Islet precursor cell (in vitro differentiated cells): ENCODE measurements around the gene SOX2.

Experiments
- DNase-seq: peaks from one replicate; pipeline ENCODE4 v3.0.0-alpha.2; 2018

The SOX2 gene

DNA sequence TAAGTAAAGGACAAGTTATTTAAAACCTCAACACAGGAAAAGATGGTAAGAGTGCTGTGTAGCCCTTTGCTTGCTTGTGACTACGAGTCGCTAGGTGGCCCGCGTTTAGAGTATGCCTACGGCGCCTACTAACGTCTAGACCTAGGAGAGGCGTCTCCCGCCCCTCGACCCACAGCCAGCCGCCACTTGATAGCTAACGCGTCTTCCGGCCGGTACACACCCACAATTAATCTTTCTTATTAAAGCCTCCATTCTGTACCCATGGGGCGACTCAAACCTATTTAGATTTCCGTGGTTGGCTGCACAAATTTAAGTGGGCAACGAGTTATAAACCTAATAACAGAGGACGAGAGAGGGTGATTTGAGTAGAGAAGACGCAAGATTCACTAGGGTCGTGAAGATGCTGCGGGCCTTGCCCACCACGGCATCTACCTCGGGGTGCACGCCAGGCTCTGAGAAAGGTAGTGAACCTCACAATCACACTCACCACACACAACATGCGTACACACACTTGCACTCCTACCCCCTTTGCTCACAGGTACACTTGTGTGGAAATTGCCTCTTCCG is 12.0 kb downstream of the SOX2 start:
- no peak for DNase-seq

DNA sequence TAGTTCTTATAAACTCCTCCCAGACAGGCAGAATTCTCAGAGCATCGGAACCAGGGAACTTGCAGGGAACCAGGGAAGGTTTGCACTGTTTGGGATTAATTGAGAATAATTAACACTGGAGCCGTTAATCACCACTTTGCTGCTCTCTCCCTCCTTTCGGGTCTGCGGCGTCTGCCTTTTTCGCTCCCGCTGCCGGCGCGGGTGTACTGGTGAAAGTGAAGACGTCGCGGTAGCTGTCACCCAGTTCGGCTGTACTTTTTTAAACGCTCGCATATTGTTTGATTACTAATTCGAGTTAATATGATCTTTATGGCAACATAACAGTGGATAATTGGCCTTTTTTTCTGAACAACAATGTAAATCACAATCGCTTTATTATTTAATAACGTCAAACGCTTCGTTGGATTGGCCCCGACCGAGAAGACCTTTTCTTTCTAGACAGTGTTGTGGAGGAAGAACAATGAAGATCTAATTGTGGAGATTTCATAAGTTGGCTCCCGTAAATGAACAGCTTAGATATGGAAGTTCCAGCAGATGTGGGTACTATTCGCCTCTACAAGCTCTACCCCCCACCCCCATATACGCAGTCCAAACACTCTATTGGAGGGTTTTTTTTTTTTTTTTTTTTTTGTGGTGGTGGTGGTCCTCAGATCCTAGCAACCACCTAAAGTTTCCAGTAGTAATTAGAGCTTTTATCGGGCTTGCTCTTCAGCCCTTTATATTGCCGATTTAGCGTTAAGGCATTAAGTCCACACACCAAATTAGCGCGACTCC is 12.7 kb downstream of the SOX2 start:
- DNase-seq, result no peak

DNA sequence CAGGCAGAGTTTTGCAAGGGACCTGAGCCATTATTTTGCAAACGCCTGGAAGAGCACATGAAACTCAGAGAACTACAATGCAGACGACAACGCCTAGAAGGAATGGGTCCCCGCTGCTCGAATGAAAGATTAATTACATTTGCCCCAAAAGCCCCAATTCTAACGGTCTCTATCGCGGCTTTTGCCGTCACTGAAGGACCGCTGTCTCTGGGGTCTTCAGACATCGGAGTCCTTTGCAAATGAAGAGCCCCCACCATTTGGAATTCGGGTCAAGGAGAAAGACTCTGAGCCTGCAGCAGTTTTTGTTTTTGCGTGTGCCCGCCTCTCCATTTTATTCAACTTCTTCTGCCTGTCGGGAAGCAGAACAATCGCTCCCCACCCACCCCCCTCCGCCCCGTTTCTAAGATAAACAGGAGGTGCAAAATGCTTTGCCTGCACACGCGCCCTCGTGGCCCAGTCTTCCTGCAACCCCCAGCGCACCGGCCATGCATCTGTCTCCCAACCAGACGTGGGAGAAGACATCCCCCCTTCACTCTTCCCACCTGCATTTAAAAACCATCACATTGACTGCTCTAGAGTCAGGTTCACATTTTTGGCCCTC is 13.5 kb downstream of the SOX2 start:
- DNase-seq, result no peak

DNA sequence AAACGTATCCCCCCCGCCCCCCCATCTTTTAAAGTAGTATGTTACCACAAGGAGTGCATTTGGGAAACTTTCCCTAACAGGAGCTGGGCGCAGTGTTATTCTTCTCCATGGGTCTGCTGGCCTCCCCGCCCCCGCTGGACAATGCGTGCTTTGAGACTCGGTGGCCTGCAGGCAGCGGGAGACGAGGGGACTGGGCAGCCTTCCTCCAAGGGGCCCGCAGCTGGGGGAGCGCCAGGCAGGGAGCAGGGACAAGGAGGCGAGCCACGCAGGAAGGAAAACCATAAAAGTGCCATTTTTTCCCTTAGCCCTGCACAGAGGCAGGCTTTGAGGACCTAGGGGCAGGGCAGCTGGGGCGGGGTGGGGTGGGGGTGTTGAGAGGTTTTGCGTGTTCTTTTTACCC is 14.1 kb downstream of the SOX2 start:
- DNase-seq, result peak; percentile 62

DNA sequence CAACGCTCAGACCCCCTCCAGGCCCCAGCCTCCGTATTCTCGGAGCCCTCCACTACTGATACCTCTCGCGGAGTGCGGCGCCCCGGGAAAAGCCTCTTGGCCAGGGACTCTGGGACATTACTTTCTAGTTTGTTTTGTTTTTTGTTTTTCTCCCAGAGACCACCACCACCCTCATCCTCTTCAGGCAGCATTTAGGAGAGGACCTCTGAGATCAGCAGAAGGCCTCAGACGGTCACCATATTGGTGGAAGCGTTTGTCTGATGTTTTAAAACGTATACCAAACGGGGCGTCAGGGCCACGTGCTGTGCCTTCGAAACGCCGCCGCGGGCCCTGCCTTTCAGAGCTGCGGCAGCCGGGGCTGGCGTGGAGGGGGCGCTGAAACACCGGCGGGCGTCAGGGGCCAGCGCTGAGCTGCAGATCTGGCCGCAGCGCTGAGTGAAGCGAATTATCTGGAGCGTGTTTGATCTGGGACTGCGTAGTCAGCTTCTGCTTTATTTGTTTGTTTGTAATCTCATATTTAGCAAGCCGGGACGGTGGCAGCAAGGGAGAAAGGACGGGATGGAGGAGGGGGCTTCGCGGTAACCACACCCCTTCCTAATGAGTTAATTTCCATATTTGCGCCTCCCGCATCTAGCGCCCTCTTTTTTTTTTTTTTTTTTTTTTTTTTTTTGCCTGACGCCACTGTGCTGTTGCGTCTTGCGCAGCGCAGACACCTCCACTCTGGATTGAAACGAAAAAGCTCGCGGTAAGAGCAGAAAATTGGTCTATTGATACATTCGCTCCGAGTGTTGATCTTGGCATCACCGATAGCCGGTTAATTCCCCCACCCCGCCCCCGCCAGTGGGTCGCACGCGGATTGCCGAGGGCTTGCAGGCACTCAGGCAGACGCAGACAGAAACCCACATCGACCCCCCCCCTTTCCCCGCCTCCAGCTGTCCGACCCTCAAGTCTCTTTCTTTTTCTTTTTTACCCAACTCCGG is 14.9 kb downstream of the SOX2 start:
- DNase-seq, result peak; percentile 75

DNA sequence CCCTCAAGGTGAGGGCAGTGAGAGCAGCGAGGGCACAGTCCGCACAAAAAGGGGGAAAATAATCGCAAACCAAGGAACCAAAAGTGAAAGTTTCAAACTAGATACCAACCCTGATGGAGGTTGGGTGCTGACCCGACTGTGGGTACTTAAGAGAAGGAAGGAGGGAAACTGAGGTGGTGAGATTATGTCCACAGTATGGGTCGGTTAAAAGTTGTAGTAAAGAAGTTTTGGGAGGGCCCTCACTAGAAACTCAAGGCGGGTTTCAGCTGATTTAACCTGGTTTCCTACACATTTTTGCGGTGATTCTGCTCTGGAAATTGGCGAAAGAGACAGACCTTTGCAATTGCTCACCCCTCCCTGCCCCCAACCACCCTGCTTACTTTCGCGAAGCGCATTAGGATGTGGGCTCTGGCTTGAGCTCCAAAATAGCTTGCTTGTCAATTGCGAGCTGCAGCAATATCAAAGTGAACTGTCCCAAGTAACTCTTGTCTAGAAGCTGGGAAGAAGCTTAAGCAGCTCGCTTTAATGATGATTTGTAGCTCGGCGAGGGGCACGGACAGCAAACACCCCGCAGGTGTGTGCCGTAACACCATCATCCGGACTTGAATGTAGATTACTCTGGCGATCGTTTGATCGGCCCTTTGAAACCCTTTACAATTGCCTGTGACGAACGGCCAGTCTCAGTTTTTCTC is 15.8 kb downstream of the SOX2 start:
- DNase-seq, result peak; percentile 58

DNA sequence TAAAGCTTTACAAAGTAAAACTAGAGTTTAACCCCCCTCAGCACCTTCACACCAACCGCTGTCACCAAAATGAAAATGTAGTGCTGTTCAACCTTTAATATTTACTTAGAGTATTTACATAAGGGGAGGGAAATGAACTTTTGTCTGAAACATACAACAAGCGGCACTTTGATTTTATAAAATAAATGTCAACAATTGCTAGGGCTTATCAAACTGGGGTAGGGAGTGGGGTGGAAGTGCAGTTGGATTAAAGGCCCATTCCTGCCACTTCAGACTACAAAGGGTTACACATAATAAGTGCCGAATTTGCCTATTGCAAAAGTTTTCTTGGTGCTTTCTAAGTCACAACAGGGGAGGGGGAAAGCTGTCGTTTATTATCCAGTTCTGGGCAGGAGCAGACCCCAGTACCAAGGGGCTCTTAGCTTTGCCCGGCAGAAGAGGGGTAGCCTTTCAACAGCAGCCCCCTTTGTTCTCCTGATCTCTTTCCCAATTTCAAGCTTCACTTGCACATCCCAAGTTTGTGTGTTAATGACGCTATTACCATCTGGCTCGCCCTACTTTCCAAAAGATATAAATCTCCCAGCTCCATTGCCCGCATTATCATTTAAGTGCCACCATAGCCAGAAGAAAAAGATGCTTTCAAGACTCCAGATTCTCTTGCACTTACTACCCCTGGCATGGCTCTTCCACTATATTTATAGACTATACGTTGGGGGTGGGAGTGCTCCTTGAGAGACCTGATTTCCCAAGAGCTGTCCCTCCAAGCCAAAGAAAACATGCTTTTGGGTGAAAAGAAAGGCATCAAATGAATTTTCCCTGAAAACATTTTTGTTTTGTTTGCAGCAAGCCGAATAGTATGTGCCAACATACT is 17.0 kb downstream of the SOX2 start:
- DNase-seq, result no peak

DNA sequence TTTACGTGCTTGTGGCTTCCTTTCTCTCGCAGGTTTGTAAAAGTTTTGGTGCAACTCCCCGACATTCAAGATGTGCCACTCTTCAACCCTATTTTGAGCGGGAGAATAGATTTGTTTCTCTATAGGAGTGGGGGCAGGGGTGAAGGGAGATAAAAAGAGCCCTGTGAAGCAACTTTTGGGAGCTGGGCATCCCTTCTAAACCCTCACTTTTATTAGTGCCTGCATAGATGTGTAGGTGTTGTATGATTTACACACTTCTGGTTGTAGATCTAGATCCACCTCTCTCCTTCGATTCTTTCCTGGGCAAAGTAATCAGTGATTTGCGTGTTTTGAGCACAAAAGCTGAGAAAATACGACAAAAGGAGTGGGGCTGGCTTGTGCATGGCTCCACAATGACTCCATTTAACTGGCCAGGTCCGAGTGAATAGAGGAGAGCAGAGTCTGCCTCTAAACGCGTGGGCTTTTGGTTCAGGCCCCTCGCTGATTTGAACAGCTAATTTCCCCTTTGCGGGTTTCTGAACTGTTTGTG is 17.7 kb downstream of the SOX2 start:
- DNase-seq, result no peak

DNA sequence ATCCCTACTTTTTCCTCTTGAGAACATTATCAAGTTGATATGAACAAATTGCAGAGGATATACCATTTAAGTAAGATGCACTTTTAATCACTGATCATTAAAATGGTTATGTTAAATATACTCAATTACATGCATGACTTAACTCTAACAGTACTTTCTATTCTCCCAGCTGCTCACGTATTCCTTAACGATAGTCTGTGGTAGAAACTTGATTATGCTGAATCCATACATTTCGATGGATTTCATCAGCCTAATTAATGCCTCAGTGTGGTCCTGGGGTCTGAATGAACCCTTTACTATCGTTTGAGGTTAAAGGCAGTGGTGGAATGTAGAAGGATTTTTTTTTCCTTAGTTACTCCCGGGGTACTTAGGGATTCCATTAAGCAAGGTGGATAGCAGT is 18.6 kb downstream of the SOX2 start:
- DNase-seq, result no peak

DNA sequence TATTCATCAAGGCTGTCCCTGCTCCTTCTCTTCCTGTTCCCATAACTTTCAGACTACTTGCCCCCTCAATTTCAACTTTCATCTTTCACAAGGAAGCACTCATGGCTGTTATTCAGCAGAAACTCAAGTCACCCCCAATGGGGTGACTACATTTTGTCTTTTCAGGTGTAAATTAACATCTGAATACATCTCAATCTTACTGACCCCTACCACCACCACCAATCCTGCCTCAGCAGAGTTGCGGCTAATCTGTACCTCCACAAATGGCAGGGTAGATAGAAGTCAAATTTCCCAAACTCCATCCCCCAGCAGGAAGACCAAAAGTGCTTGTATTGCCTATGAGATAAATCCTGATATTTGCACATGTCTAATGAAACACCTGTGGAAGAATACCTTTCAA is 19.2 kb downstream of the SOX2 start:
- no peak for DNase-seq

DNA sequence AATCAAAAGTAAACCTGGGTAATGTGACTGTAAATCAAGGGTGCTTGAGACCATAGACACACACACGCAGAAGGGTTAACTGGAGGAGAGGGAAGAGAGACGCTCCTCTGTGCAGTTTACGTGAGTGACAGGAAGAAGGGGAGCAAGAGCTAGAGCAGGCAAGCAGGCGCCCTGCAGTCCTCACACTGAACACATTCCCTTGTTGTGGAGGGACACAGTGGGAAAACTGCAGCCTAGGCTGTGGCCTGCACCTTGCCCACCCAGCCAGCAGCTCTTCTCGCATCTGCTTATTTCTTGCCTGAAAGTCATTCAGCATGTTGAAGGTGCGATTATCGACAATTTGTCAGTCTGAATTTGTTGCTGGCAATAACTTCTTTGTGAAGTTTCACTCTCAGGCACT is 24.2 kb downstream of the SOX2 start:
- DNase-seq, result peak; percentile 58

DNA sequence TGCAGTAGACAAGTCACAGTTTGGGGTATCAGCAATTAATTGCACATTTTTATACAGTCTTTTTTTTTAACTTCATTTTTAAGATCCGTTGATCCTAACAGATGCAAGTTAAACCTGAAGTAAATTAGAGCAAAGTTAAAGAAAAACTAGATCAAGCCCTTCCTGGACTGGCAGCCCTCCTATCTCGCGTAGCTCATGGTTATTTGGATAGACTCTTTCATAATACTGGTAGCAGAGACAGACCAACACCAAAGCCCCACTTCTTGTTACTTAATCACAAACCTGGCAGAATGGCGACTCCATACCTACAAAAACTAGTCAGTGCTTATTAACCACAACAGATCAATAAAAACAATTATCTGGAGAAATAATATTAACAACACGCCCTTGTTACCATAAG is 26.8 kb downstream of the SOX2 start:
- DNase-seq, result no peak

DNA sequence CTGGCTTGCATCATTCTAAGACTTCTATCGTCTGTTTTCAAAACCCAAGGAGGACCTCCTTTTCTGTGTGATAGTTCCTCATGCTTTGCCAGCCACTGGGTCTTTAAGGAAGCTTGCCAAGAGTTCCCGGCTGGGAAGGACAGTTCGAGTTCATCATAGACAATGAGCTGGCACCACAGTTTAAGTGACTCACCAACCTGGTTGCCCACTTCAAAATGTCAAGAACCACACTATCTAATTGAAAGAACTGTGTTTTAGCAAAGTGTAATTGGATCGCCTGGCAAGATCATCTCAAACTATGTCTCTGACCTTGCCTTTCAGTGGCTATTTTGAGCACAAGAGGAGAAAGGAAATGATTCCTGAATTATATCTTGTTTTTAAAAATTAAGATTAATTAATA is 27.9 kb downstream of the SOX2 start:
- no peak for DNase-seq

DNA sequence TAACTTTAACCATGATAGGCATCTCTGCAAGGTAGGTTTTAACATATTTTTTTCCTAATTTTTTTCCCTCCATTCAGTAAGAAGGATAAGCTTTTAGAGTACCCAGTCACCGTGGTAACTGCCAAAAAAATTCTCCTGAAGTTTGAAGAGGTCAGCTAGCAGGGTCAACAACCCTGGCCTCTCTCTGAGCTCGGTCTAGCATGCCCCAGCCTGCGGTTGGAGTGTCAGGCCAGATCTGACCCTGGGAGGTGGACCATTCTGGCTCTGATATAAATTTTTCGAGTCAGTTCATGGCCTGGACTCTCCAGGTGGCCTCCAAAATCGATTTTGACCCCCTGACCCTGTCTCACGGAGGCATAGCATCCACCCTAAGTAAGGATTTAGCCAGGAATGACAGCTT is 29.7 kb downstream of the SOX2 start:
- no peak for DNase-seq

DNA sequence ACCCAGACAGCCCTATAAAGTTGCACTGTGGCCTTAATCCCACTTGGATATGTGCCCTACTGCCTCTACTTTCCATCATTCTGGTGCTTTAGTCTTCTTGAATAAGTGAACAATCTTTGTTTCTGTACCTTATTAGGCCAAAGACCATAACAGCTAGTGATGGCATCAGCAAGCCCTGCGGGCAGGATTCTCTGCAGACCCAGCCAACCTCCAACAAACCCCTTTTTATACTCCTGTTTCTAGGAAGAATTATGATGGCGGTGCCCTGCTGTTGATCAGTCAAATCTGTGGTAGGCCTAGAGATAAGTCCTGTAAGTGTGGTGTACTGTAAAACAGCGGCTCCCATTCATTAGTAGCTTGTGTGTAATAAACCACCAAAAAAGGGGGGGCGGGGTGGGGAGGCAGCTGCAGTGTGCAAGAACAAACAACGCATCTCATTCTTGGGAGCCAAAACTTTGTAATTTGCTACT is 40.5 kb downstream of the SOX2 start:
- DNase-seq, result no peak

DNA sequence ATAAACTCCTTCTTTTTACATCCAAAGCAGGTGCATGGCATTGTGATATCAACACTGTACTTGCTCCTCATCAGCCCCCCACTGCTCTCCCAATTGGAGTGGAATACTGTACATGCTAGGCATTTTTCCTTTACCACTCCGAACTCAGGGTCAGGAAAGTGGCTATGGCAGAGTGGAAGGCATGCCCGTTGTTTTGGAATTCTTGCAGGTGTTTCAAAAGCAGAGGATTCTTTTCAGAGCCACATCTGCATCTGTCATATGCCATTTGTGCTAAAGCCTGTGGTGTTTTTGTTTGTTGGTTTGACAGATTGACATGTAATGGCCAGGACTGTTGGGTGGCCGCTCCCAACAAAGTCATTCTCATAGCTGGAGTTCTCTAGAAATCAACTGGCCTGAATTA is 41.7 kb downstream of the SOX2 start:
- no peak for DNase-seq

DNA sequence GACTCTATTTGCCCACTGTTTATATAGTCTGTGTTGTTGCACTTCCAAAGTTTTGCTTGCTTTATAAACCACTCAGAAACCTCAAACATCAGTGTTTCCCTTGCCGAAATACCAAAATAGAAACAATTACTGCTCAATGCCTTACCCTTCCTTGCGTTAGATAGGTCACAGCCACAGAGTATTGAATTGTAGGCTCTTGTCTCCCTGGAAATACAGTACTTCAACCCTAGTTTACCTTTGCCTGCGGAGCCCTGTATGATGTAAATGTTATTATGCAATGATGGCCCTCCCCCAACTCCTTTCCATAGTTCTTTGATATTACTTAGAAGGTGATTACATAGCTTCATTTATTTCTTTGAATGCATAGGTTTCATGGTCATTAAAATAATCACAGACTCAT is 44.2 kb downstream of the SOX2 start:
- DNase-seq, result no peak

DNA sequence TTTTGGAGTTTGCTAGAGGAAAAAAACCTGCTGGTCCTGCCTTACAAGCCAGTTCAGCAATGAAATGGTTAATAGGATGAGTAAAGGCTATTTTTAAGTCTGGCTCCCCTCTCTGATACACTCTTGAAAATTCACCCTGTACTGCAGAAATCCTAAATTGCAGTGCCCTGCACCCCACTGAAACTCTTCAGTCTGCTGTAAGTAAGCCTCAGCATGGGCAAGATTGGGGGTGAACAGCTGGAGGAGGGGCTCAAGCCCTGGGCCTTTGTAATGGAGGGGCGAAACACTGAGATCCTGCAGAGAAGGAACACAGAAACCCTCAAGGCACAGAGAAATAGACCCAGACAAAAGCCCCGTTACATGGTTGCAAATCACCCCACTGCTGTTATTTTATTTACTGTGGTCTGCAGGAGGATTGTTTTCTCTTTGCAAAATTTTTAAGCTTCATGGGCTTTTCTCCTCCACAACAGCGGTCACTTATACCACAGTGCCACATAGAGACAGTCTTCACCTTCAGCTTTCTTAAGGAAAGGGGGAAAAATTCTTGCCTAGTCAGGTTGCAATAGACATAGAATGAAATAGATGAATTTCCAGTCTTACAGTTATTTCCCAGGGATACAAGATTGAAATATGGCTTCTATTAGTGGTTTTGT is 45.0 kb downstream of the SOX2 start:
- DNase-seq, result peak; percentile 54

DNA sequence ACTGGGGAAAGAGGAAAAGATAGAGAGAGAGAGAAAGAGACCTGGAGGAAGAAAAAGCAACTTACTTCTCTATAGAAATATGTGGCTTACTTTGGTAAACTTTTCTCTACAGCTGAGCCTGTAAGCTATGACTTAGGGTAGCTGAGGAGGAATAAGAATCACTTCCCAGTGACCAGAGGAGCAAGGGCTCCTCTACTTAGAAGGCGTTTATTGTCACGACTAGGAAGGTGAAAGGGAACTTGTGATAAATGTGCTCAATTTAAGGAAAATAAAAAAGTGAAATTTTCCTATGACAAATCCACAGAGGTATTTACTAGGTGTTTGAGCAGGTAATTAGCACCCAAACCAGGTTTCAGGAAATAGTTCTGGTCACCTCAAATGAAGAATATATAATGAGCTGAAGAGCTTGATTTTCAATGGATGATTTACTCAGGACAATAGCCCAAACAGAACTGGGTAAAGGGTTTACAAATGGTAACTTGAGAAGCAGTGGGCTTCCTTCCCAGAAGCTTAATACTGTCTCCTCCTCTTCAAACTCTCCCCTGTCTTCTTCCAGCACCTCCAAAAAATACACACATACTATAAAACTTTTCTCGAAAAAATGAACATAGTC is 46.1 kb downstream of the SOX2 start:
- DNase-seq, result no peak

DNA sequence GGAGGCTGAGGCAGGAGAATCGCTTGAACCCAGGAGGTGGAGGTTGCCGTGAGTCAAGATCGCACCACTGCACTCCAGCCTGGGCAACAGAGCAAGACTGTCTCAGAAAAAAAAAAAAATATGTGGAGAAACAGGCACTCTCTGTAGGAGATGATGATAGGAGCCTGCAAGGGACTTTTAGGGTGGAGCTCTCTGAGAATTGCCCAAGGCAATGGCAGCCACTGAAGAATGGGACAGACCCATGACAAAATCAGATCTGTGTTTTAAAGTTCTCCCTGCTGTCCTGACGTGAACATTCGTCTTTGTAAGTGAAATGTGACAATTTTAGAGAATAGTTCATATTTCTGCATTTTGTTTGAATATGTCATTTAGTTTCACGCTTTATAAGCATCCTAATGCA is 50.2 kb downstream of the SOX2 start:
- peak; percentile 56 for DNase-seq
